PC-9 (cell line): Measurements from ENCODE around the gene WNT4. TPM values are rescaled to one million over a fixed set of nuclear protein-coding genes. Genes with fewer than 3 reads are reported as not detected.

Source experiments
- BruUV-seq: library from RNA; stranded (reverse); fragments of 400-500 nt; replicated peaks from 2 replicates; lab custom pipeline; 2021; lab: Mats Ljungman, UMichigan
- CTCF ChIA-PET: fragments of 300-600 bp; sonication (Branson Sonifier 250); formaldehyde crosslinking; loops from one replicate; lab custom pipeline; 2022; ENCODE audit warnings: antibody characterized with exemption; lab: Charles Lee
- POLR2A ChIA-PET: fragments of 300-600 bp; sonication (Branson Sonifier 250); formaldehyde crosslinking; loops from one replicate; lab custom pipeline; 2022; ENCODE audit warnings: antibody characterized with exemption; ENCODE audit not compliant: unreplicated experiment; lab: Charles Lee
- DNase-seq, 2 experiments: peaks; one replicate each; pipeline versions ENCODE4 v3.0.0 to v3.0.0-alpha.2; 2015 to 2022; ENCODE audit warnings: mixed read lengths in 1 of 2
- H2AFZ ChIP-seq: fragments of 200-600 bp; sonication (generic); 2 replicates; pipeline ENCODE4 v1.8.1; 2017; ENCODE audit warnings: antibody characterized with exemption
- H3F3A ChIP-seq: fragments of 200-600 bp; sonication (generic); 2 replicates; pipeline ENCODE4 v1.8.1; 2017; ENCODE audit warnings: antibody characterized with exemption, mild to moderate bottlenecking, low read depth; ENCODE audit not compliant: insufficient read depth
- H3K27ac ChIP-seq: fragments of 200-600 bp; sonication (generic); 2 replicates; pipeline ENCODE4 v1.6.1; 2016; ENCODE audit warnings: mixed run types
- H3K27me3 ChIP-seq: fragments of 200-600 bp; sonication (generic); 2 replicates; pipeline ENCODE4 v1.6.1; 2016; ENCODE audit warnings: low read depth, mixed run types; ENCODE audit not compliant: insufficient read depth
- H3K36me3 ChIP-seq: fragments of 200-600 bp; sonication (generic); 2 replicates; pipeline ENCODE4 v1.6.1; 2016; ENCODE audit warnings: low read depth, mixed run types
- H3K4me1 ChIP-seq: fragments of 200-600 bp; sonication (generic); replicated peaks from 2 replicates; pipeline ENCODE4 v1.6.1; 2016; ENCODE audit warnings: mixed run types; ENCODE audit not compliant: insufficient read depth
- H3K4me2 ChIP-seq: fragments of 200-600 bp; sonication (generic); 2 replicates; pipeline ENCODE4 v1.6.1; 2017; ENCODE audit warnings: mixed run types
- H3K4me3 ChIP-seq: fragments of 200-600 bp; sonication (generic); 2 replicates; pipeline ENCODE4 v1.6.1; 2016; ENCODE audit warnings: mixed run types
- H3K79me2 ChIP-seq: fragments of 200-600 bp; sonication (generic); 2 replicates; pipeline ENCODE4 v1.6.1; 2017; ENCODE audit warnings: low read depth, mixed run types
- H3K9me2 ChIP-seq: fragments of 200-600 bp; sonication (generic); 2 replicates; pipeline ENCODE4 v1.8.1; 2017; ENCODE audit warnings: mild to moderate bottlenecking; ENCODE audit not compliant: insufficient read depth
- H3K9me3 ChIP-seq: fragments of 200-600 bp; sonication (generic); 2 replicates; pipeline ENCODE4 v1.8.1; 2016; ENCODE audit warnings: low read depth; ENCODE audit not compliant: insufficient read depth
- H4K20me1 ChIP-seq: fragments of 200-600 bp; sonication (generic); 2 replicates; pipeline ENCODE4 v1.8.1; 2017; ENCODE audit not compliant: insufficient read depth
- EZH2 ChIP-seq: fragments of 200-600 bp; sonication (generic); IDR thresholded peaks from 2 replicates; pipeline ENCODE4 v1.8.0; 2017; ENCODE audit warnings: antibody characterized with exemption, low read depth
- intact Hi-C: fragments of 100-400 bp; cut with micrococcal nuclease; formaldehyde crosslinking; loops from one replicate; pipeline ENCODE4 v1.10.0; 2022; ENCODE audit not compliant: unreplicated experiment
- total RNA-seq: library from RNA; stranded (reverse); gene quantifications from 2 replicates; pipeline ENCODE4 v1.2.3, GENCODE V29; 2021
- TF ChIP-seq, protein P1 (sequence below): fragments of 200-600 bp; sonication (generic); conservative IDR thresholded peaks from 2 replicates; pipeline ENCODE4 v1.6.1; 2017; ENCODE audit warnings: mixed run types, antibody characterized with exemption, mild to moderate bottlenecking, moderate library complexity

WNT4 gene
- total RNA-seq, 1 experiment from 2014 or later, result 0.83 TPM

DNA sequence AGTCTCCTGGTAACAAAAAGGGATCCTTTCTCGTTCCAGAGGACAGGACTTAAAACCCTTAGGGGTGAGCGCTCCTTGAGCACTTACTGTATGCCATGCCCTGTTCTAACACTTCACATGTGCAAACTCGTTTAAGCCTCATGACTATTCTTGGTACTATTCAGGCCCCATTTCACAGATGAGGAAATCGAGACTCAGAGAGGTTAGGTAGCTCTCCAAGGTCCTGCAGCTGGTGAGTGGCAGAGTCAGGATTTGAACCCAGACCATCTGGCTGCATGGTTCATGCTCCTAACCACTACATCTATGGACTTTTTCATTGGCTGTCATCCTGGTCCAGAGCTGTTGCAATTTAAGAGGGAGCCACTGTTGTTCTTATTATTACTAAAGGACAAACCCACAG lies 46.7 kb upstream of the WNT4 start:
- Histone ChIP-seq H4K20me1 (no peaks in the 10 kb centered on the region), H3F3A (no peaks in the 10 kb centered on the region), H3K9me3 (no peaks in the 10 kb centered on the region), H3K4me2 (no peak overlapping the region), H3K36me3 (no peaks in the 10 kb centered on the region), H3K4me1 (no peaks in the 10 kb centered on the region), H2AFZ (no peak overlapping the region), H3K27ac (no peak overlapping the region), H3K27me3 (no peaks in the 10 kb centered on the region), H3K79me2 (no peaks in the 10 kb centered on the region), H3K4me3 (no peak overlapping the region), H3K9me2 (no peaks in the 10 kb centered on the region)
- intact Hi-C loops, result no loop called here
- no TSS peak for BruUV-seq
- ChIA-PET POLR2A (no interaction called here), CTCF (no interaction called here)
- DNase-seq, result no peak
- TF ChIP-seq, protein P1, sequence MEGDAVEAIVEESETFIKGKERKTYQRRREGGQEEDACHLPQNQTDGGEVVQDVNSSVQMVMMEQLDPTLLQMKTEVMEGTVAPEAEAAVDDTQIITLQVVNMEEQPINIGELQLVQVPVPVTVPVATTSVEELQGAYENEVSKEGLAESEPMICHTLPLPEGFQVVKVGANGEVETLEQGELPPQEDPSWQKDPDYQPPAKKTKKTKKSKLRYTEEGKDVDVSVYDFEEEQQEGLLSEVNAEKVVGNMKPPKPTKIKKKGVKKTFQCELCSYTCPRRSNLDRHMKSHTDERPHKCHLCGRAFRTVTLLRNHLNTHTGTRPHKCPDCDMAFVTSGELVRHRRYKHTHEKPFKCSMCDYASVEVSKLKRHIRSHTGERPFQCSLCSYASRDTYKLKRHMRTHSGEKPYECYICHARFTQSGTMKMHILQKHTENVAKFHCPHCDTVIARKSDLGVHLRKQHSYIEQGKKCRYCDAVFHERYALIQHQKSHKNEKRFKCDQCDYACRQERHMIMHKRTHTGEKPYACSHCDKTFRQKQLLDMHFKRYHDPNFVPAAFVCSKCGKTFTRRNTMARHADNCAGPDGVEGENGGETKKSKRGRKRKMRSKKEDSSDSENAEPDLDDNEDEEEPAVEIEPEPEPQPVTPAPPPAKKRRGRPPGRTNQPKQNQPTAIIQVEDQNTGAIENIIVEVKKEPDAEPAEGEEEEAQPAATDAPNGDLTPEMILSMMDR, result no peak
- no peak for TF ChIP-seq EZH2

DNA sequence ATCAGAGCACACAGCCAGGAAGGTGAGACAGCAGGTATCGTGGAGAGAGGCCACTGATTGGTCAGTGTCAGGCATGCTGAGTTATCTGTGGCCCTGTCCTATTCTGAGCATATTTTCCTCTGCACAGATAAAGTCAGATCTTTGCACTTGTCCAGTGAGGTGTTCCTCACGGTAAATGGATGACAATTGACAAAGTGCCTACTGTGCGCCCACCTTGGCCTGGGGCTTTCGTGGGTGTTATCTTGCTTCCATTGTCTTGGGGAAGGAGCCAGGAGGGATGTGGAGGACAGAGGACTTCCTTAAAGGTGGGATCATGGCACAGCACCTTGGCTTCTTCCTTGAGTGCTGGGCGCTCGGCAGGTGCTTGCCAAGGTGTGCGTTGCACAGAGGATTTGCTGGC lies 46.0 kb upstream of the WNT4 start:
- Histone ChIP-seq H4K20me1 (no peaks in the 10 kb centered on the region), H3K9me3 (no peaks in the 10 kb centered on the region), H3F3A (no peaks in the 10 kb centered on the region), H3K4me1 (no peaks in the 10 kb centered on the region), H3K27ac (no peak overlapping the region), H3K4me3 (no peak overlapping the region), H3K27me3 (no peaks in the 10 kb centered on the region), H3K36me3 (no peaks in the 10 kb centered on the region), H2AFZ (no peak overlapping the region), H3K9me2 (no peaks in the 10 kb centered on the region), H3K4me2 (no peak overlapping the region), H3K79me2 (no peaks in the 10 kb centered on the region)
- intact Hi-C loops, result no loop called here
- POLR2A ChIA-PET, result no interaction called here
- TF ChIP-seq EZH2, result no peak
- TF ChIP-seq, protein P1, result no peak
- no peak for DNase-seq
- CTCF ChIA-PET, result no interaction called here
- no TSS peak for BruUV-seq

DNA sequence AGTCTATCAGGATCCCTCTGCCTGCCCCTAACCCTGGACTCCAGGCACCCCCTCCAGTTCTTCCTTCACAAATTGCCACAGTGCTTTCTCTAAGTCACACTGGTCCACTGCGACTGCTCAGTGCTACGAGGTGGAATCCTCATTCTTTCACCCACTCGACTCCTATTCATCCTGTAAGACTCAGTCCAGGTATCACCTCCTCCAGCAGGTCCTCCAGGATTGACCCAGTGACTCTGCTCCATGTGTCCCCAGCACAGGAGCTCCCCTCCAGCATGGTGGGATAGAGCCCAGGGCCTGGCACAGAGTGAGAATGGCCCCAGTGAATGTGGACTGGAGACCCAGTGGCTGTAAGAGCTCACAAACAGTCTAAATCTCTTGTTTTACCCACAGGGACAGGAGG lies 45.5 kb upstream of the WNT4 start:
- H2AFZ ChIP-seq, result no peak overlapping the region
- no TSS peak for BruUV-seq
- intact Hi-C loops, result no loop called here
- H3K27ac ChIP-seq, result no peak overlapping the region
- H3K4me3 ChIP-seq, result no peak overlapping the region
- no peak for TF ChIP-seq EZH2
- TF ChIP-seq, protein P1, result no peak
- ChIA-PET POLR2A (no interaction called here), CTCF (no interaction called here)
- no peak overlapping the region for H3K4me2 ChIP-seq
- no peaks in the 10 kb centered on the region for H4K20me1 ChIP-seq
- DNase-seq, result no peak
- H3K27me3 ChIP-seq, result no peaks in the 10 kb centered on the region
- H3K9me2 ChIP-seq, result no peaks in the 10 kb centered on the region
- H3F3A ChIP-seq, result no peaks in the 10 kb centered on the region
- H3K4me1 ChIP-seq, result no peaks in the 10 kb centered on the region
- no peaks in the 10 kb centered on the region for H3K36me3 ChIP-seq
- H3K79me2 ChIP-seq, result no peaks in the 10 kb centered on the region
- H3K9me3 ChIP-seq, result no peaks in the 10 kb centered on the region
